ENCODE data around the gene VTCN1.
"Not testable (repeated sequence)": the region's sequence is repeated elsewhere in the genome, so short reads cannot be mapped to it uniquely, and the experiment has no call there.

Gene VTCN1

GRCh38 chr1:117121589-117122329 is 89.0 kb downstream of the VTCN1 start, which contains the start of gene TRIM45:
TSS of gene TRIM45 (minus strand) at chr1:117121749. CDS start at chr1:117121201, 548 bp downstream.
- DNase-seq: peak; percentile 90

- DNase-seq: no peak
Measured at GRCh38 chr1:117120774-117121588, 89.7 kb downstream of the VTCN1 start.

GRCh38 chr1:117119144-117119543 is 91.6 kb downstream of the VTCN1 start:
- not testable (repeated sequence) for DNase-seq

DNA sequence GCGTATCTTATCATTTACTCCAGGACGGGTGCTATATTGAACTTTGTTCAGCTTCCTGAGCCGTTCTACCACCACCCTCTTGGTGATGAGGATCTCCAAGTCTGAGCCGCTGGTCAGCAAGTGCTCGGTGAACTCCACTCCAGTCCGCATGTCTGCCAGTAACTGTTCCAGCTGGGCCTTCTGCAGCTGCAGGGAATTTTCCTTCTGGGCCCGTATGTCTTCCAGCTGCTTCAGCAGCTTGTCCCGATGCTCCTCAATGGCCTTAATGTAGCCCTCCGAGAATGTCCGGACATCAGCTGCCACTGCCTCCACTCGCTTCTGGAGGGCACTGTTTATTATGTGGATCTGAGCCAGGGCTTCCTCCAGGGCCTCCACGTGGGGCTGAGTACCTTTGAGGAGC is 92.6 kb downstream of the VTCN1 start:
- DNase-seq: no peak

- DNase-seq: no peak
Measured at GRCh38 chr1:117117697-117118096, 93.0 kb downstream of the VTCN1 start.

- no peak for DNase-seq
Measured at GRCh38 chr1:117116784-117117130, 94.0 kb downstream of the VTCN1 start.

DNA sequence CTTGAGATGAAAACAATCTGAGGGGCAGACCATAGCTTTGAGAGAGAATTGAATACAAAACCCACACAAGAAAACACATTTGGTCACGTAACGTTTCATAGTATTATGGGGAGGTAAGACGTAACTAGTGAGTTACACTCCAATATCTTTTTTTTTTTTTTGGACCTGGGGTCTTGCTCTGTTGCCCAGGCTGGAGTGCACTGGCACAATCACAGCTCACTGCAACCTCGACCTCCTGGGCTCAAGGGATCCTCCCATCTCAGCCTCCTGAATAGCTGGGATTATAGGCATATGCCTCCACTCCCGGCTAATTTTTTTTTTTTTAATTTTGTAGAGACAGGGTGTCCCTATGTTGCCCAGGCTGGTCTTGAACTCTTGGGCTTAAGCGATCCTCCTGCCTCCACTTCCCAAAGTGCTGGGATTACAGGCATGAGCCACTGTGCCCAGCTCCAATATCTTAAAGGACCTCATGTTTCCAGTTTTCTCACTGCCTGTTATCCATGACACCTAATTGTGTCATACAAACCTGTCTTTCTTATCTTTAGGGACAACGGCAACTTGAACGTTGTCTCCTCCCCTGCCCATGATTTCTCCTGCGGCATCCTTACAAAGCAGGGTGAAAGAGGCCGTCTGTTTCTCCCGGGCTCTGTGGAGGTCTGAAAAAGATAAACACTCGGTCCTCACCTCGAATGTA is 94.5 kb downstream of the VTCN1 start:
- no peak for DNase-seq

DNA sequence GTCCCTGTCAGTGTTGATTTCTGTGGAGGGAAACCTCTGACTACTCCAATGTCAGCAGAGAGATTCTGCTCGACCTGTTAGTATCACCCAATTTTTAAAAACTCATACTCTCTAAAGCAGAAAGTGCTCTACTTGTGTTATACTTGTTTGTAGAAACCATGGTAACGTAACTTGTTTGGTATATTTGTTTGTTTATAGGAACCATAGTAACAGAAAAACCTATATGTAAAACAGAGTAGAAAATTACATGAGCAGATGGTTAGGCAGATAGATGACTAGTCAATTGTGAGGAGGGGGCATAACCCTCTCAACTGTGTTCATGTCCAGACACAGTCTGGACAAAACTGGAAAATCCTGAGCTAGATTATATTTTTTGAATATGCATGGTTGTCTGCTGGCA is 95.8 kb downstream of the VTCN1 start:
- no peak for DNase-seq

- DNase-seq: no peak
Measured at GRCh38 chr1:117113199-117113598, 97.5 kb downstream of the VTCN1 start.

GRCh38 chr1:117112047-117112717 is 98.5 kb downstream of the VTCN1 start:
- peak; percentile 63 for DNase-seq

GRCh38 chr1:117110774-117111173 is 100.0 kb downstream of the VTCN1 start:
- DNase-seq: no peak

DNA sequence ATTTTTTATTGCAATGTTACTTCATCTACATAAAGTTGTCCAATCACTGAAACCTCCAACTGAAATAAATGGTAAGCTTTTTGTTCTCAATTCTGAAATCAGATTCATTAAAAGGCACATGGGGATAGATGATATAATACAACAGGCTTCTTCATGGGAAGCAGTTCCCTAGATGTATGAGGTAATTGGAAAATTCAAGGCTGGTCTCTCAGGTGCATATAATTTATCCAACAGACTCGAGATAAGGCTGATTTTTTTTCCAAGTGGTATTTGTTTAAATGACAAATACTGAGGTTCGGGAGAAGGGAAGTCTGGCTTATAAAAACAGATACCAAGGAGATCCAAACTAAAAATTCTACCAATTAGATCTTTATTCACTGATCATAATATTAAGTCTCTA is 103.4 kb downstream of the VTCN1 start:
- no peak for DNase-seq

DNA sequence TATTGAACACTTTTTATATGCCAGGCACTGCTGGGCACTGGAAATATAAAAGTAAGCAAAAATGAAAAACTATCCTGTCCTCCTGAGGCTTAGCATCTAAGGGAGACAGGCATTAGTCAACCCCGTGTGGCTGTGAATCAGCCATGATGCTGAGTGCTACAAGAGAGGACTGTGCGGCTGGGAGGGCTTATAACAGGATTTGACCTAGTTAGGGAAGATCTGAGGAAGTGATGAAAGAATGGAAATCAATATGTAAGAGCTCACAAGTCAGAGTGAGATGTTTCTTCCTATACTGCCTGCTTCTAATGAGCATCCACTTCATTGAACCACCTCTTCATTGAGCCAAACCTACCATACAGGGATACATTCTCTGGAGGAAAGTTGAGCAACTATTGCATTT is 104.2 kb downstream of the VTCN1 start:
- no peak for DNase-seq

- DNase-seq: no peak
Measured at GRCh38 chr1:117105722-117106121, 105.0 kb downstream of the VTCN1 start.

DNA sequence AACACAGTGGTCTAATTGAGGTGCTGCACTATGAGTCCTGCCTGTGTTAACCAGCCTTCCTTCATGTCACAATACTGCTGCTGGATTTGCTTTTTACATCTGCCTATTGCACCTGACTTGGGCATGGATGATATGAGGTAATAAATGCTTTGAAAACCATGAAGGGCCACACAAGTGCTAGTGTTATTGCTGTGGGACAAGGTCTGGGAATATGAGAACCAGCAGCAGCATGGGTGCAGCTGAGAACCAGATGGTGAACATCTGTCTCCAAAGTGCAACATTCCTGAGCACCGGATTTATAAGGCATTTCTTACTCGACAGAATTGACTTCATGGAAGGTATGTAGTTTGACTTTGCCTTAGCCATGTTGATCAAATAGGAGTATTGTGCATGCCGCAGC is 105.7 kb downstream of the VTCN1 start:
- DNase-seq: no peak

- not testable (repeated sequence) for DNase-seq
Measured at GRCh38 chr1:117101858-117102257, 108.9 kb downstream of the VTCN1 start.

DNA sequence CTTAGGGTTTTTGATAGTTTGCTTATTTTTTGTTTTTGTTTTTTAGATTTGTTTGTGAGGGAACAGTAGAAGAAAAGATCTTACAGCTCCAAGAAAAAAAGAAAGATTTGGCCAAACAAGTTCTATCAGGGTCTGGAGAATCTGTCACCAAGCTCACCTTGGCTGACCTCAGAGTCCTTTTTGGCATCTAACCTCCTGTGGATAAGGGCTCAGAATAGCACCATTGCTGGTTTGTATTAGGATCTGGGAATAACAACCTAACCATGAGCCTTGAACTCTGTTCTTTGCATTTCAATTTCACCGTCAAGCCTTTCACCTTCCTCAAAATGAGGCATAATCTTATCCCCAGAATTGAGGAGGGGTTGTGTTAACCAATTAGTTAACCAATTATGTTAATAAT is 109.4 kb downstream of the VTCN1 start:
- DNase-seq: no peak

DNA sequence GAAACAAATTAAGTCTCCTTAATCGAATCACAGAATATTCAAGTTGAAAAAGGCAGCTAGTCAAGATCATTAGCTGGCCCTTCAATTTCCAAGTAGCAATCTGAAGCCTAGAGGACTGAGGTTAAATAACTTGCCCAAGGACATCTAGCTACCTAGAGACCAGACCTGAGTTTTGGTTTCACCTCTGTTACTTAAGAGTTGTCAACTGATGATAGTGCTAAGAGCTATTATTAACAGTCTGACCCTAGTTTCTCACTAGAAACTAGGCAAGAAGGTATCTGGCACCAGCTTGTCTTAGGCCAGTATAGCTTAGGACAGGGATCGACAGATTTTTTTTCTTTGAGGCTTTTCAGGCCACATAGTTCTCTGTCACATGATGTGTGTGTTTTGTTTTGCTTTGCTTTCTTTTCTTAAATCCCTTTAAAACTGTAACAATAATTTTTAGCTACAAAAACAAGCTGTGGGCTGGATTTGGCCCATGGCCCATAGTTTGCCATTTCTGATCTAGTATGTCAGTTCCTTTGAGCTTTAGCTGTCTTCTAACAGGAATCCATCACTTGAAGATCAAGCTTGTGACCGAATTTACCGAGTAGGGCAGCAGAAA is 112.3 kb downstream of the VTCN1 start:
- no peak for DNase-seq

- DNase-seq: no peak
Measured at GRCh38 chr1:117097443-117097842, 113.3 kb downstream of the VTCN1 start.

DNA sequence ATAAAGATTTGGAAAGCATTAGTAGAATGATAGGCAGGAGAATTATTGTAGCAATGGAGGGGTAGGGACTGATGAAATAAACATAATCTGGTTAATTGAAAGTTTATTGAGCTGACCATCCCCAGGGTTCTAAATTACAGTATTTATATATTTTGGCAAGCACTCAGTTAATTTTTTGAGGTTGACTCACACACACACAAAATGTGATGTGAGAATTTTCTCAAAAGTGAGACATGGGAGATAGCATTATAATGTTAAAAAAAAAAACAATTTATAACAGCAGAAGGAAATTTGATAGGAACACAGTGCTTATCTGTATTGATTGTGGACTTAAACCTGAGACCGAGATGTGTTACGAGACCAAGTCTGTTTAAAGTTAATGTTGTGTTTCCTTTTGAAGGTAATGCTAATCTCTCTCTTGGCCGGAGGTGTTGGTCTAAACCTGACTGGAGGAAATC is 113.7 kb downstream of the VTCN1 start:
- no peak for DNase-seq

- no peak for DNase-seq
Measured at GRCh38 chr1:117094841-117095604, 115.7 kb downstream of the VTCN1 start.

All from DMS79 (cell line).